ENCODE data around the gene IFT88.
A peak's percentile ranks its signal among the peaks of the same experiment; 100 is the strongest.
"Not testable (repeated sequence)": the region's sequence is repeated elsewhere in the genome, so short reads cannot be mapped to it uniquely, and the experiment has no call there.

IFT88 gene

GRCh38 chr13:20672772-20673171 is 105.8 kb downstream of the IFT88 start:
- no peak for DNase-seq (ENCODE audit: insufficient read length, low spot score)
- no peak for FAIRE-seq
- TF ChIP-seq, protein P1, sequence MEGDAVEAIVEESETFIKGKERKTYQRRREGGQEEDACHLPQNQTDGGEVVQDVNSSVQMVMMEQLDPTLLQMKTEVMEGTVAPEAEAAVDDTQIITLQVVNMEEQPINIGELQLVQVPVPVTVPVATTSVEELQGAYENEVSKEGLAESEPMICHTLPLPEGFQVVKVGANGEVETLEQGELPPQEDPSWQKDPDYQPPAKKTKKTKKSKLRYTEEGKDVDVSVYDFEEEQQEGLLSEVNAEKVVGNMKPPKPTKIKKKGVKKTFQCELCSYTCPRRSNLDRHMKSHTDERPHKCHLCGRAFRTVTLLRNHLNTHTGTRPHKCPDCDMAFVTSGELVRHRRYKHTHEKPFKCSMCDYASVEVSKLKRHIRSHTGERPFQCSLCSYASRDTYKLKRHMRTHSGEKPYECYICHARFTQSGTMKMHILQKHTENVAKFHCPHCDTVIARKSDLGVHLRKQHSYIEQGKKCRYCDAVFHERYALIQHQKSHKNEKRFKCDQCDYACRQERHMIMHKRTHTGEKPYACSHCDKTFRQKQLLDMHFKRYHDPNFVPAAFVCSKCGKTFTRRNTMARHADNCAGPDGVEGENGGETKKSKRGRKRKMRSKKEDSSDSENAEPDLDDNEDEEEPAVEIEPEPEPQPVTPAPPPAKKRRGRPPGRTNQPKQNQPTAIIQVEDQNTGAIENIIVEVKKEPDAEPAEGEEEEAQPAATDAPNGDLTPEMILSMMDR (IDR thresholded peaks at IDR 0.05; ENCODE audit: insufficient read depth, missing control alignments) = no peak

GRCh38 chr13:20673715-20674114 is 106.8 kb downstream of the IFT88 start:
- FAIRE-seq = no peak
- no peak for DNase-seq (ENCODE audit: insufficient read length, low spot score)
- TF ChIP-seq, protein P1 (IDR thresholded peaks at IDR 0.05; ENCODE audit: insufficient read depth, missing control alignments) = no peak

- DNase-seq (ENCODE audit: insufficient read length, low spot score) = no peak
- TF ChIP-seq, protein P1 (IDR thresholded peaks at IDR 0.05; ENCODE audit: insufficient read depth, missing control alignments) = no peak
- FAIRE-seq = no peak
Measured at GRCh38 chr13:20676213-20676612, 109.3 kb downstream of the IFT88 start.

DNA sequence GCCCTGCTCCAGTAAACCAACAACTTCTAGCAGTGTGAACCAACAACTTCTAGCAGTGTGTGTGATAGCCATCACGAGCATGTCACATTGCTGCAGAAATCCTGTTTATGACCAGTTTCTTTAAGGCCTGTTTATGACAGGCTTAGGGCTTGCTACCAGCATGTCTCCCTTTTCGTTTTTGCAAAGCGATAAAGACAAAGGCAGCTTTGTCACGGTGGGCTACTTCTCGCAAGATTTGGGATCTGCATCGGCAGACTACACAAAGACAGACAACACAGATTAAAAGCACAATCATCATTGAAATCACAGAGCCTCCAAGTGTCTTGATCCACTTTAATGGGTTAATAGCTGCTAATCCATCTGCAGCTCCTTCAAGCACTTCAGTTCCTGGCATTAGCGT is 111.6 kb downstream of the IFT88 start:
- peak; percentile 88 for FAIRE-seq

DNA sequence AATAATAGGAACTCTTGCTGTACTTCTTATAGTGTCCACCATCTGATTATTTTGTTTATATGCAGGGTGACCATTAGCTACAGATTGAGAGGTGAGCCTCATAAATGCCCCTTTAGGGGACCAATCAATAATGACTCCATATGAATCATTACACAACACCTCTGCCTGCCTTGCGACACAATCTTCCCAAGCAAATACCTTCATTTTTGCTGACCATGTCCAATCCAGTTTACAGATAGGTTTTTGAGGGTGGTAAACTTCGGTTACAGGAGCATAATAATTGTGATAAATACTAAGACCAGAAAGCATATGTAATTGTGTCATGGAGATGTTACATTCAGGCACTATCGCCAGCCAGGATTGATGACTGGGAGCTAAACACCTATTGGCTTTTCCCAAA is 112.9 kb downstream of the IFT88 start:
- DNase-seq (ENCODE audit: insufficient read length, low spot score) = no peak
- TF ChIP-seq, protein P1 (IDR thresholded peaks at IDR 0.05; ENCODE audit: insufficient read depth, missing control alignments) = no peak
- no peak for FAIRE-seq

More for the DNA sequence above, 111.6 kb downstream of the IFT88 start:
- not testable (repeated sequence) for DNase-seq (ENCODE audit: insufficient read length, low spot score)

DNA sequence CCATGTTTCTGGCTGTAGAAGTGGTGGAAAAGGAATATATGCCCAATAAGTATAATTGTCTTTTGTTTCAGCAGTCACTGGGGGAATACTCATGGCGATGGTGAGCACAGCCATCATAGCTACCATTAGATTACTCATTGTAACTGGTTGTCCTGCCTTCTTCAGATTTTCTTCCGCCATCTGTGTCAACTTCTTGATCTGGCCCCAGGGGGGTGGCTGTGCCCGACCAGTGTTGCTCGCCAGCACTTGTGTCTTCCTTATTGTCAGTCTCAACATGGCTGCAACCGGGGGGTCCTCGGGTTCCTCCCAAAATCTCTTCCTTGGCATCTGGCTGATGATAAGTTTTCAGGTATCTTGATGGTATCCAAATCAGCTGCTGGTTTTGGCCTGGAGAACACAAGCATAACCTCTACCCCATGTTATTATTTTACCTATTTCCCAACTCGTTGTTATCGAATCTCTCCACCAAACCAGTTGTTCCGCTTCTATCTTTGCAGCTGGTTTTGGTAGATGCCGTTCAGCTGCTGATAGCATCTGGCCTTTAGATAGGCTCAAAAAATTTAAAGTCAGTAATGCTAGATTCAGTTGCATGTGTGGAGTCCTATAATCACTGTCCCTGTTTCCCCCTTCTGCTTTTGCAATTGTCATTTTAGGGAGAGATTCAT is 113.6 kb downstream of the IFT88 start:
- FAIRE-seq (no peak), DNase-seq (ENCODE audit: insufficient read length, low spot score) (no peak)
- TF ChIP-seq, protein P1 (IDR thresholded peaks at IDR 0.05; ENCODE audit: insufficient read depth, missing control alignments) = no peak

- not testable (repeated sequence) for FAIRE-seq; DNase-seq (ENCODE audit: insufficient read length, low spot score)
Measured at GRCh38 chr13:20681481-20681880, 114.5 kb downstream of the IFT88 start.

GRCh38 chr13:20682061-20682460 is 115.1 kb downstream of the IFT88 start:
- FAIRE-seq = no peak
- TF ChIP-seq, protein P1 (IDR thresholded peaks at IDR 0.05; ENCODE audit: insufficient read depth, missing control alignments) = no peak

More at GRCh38 chr13:20682061-20682460, 115.1 kb downstream of the IFT88 start:
- no peak for DNase-seq (ENCODE audit: insufficient read length, low spot score)
